Measurements from ENCODE around the gene CLTCL1.

GRCh38 chr22:19142394-19142793 lies 149.1 kb downstream of the CLTCL1 start:
- TF ChIP-seq POLR2A (IDR thresholded peaks at IDR 0.05) (no peak), CTCF (IDR thresholded peaks at IDR 0.05) (no peak)

Measured in heart left ventricle (tissue), 13 donors.